GOT3 (cell line): ENCODE measurements around the gene CEACAM6.

Experiments used
- DNase-seq: peaks from one replicate; lab custom pipeline; 2025; ENCODE audit warnings: mixed read lengths; lab: John Stamatoyannopoulos, UW

CEACAM6 gene

DNA sequence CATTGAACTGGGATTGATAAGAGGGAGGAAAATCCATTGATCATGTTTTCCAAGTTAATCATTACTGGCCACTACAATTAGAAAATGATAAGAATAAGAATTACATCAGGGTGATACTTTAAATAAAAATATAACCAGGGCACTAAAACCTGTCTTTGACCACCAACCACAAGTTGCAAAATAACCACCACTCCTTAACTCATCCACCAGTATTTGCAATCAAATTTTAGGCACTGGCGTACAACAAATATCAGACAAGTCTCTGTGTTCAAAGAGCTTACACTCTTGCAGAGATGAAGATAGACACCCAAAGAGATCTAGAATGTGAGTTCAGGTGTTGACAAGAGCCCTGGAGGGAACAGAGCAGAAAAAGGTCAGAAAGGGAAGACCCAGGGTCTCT lies 41.6 kb downstream of the CEACAM6 start:
- no peak for DNase-seq

GRCh38 chr19:41799444-41800000 lies 44.2 kb downstream of the CEACAM6 start:
- no peak for DNase-seq

DNA sequence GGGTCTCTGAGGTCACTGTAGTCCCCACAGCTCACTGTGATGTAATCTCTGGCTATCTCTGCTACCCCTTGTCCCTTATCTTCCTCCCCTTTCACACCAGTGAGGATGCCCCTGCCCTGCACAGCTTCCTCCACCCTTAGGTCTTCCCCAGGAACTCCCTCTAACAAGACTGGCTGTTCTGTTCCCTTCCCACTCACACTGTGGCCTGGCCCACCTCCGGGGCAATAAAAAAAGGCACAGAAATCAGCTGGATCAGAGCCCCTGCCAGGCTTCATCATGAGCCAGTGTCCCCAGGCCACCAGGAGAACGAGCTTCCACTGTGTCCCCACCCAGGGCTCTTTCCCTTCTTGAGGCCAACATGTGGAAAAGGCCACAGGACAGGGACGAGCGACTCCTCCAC lies 45.7 kb downstream of the CEACAM6 start:
- DNase-seq: no peak

- no peak for DNase-seq
Measured at GRCh38 chr19:41801792-41802211, 46.5 kb downstream of the CEACAM6 start.

GRCh38 chr19:41802770-41803169 lies 47.4 kb downstream of the CEACAM6 start:
- DNase-seq: no peak

GRCh38 chr19:41804336-41804735 lies 49.0 kb downstream of the CEACAM6 start:
- no peak for DNase-seq

DNA sequence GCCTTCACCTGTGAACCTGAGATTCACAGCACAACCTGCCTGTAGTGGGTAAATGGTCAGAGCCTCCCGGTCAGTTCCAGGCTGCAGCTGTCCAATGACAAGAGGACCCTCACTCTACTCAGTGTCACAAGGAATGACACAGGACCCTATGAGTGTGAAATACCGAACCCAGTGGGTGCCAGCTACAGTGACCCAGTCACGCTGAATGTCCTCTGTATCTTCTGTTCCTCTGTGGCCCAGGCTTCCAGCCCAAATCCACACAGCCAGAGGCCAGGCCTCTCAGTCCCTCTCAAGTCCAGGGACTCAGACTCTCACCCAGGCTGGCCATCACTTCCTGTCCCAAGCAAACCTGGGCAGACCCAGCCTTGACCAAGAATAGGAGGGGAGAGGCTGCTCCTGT lies 51.8 kb downstream of the CEACAM6 start:
- no peak for DNase-seq

DNA sequence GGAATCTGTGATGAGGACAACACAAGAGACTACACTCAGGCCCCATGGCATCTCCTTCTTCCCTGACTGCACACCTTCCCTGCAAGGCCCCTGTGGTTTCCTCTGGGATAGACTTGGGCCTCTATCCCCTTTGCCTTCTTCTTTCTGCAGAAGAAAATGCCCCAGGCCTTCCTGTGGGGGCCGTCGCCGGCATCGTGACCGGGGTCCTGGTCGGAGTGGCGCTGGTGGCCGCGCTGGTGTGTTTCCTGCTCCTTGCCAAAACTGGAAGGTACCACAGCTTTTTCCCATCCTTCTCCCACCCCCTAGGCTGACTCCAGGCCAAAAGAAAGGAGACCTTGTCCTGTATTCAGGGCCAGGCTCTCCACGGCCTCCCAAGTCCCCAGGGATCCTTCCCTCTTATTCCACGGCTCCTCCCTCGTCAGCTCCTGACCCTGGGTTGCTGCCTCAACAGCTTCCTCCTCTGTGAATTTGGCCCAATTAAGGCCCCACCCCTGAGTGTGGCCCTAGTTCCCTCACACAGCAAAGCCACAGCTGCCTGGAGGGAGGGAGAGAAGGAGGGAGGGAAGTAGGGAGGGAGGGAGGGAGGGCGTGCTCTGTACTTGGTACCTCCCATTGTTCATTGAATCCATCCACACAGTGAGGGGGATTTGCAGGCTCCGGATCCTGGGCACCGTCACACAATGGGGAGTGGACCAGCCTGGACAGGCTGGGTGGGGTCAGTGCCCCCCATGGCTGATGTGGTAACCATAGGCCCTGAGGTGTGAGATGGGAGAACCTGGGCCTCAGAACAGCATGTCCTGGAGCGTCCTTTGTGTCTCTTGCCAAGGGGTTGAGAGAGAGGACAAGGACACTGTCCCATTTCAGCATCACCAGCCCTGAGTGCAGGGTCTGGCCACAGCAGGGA lies 53.6 kb downstream of the CEACAM6 start:
- DNase-seq: no peak

DNA sequence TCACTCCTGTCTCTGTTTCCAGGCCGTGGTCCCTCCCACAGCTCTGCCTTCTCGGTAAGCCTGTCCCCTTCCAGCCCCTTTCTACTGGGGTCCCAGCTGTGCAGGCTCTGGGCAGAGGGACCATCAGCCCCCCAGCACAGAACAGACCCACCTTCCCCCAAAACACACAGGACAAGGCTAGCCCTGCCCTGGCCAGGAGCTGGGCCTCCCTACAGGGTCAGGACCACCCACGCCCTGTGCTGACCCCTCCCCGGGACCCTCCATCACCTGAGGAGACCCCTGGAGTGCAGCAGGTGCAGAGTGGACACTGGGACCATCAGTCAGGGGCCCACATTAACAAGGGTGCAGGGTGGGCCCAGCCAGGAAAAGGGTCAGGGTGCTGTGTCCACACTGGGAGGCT lies 55.0 kb downstream of the CEACAM6 start:
- no peak for DNase-seq

DNA sequence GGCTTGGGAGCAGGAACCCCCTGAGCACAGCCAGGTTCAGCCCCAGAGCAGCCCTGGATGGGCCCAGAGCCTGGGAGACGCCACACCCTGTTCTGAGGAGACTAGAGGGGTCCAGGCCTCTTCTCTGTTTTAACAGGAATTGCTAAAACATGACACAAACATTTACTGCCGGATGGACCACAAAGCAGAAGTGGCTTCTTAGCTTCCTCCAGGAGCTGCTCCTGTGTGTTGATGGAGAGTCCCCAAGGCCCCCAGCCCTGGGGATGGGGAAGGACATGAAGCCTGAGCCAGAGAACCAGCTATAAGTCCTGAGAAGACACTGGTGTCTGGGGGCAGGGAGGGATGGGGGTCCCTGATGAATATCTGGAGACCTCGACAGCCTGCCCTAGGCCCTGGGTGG lies 55.7 kb downstream of the CEACAM6 start:
- DNase-seq: no peak

- DNase-seq: no peak
Measured at GRCh38 chr19:41811981-41812380, 56.7 kb downstream of the CEACAM6 start.

- no peak for DNase-seq
Measured at GRCh38 chr19:41813911-41814310, 58.6 kb downstream of the CEACAM6 start.

- DNase-seq: no peak
Measured at GRCh38 chr19:41815301-41815700, 60.0 kb downstream of the CEACAM6 start.

- no peak for DNase-seq
Measured at GRCh38 chr19:41816761-41817160, 61.4 kb downstream of the CEACAM6 start.

GRCh38 chr19:41821003-41821735 lies 65.8 kb downstream of the CEACAM6 start:
- DNase-seq: no peak
